Measurements from ENCODE around the gene ADAP1.

The ADAP1 gene

DNA sequence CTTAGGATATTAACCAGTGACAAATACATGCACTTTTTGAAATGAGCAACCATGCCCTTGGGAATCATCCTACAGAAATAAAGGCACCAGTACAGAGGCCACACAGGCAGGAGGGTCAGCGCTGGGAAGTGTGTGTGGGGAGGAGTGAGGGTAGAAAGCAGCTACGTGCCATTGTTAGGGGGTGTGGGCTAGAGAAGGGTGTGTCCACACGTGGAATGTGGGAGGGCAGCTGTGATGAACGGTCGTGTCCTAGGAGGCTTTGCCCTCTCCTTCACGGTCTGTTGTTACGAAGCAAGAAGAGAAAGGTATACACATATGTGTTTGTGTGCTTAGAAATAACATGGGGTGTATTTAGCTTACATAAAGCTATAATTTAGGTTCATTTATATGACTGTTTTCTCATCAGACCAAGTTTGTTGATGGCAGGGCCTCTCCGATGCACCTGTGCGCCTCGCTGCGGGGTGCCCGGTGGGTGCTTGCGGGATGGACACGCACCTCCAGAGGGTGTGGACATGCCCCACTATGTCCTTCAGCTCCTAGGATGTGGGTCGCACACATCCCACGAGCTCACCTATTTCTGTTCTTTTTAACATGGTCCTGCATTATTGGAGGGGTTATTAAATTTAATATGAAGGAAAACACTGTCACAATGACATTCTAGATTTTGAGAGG lies 95.0 kb downstream of the ADAP1 start:
- no peak overlapping the region for H3K27ac ChIP-seq
- H3K36me3 ChIP-seq (ENCODE audit: control insufficient read depth, insufficient read depth, low read length): no peaks in the 10 kb centered on the region
- no peaks in the 10 kb centered on the region for H3K27me3 ChIP-seq (ENCODE audit: control insufficient read depth, insufficient read depth, low read length)

GRCh38 chr7:857661-858060 lies 96.8 kb downstream of the ADAP1 start:
- Histone ChIP-seq H3K27ac (no peak overlapping the region), H3K4me1 (no peaks in the 10 kb centered on the region), H3K79me2 (peaks cover 10% of the 10 kb centered on the region), H3K4me3 (ENCODE audit: low read depth, low read length) (no peak overlapping the region), H3K27me3 (ENCODE audit: control insufficient read depth, insufficient read depth, low read length) (no peaks in the 10 kb centered on the region), H2AFZ (no peak overlapping the region), H3K36me3 (ENCODE audit: control insufficient read depth, insufficient read depth, low read length) (no peaks in the 10 kb centered on the region), H3K9ac (no peak overlapping the region), H3K4me2 (ENCODE audit: low read length) (no peak overlapping the region), H3K9me3 (ENCODE audit: control insufficient read depth, low read length) (no peaks in the 10 kb centered on the region)
- TF ChIP-seq, protein P1, sequence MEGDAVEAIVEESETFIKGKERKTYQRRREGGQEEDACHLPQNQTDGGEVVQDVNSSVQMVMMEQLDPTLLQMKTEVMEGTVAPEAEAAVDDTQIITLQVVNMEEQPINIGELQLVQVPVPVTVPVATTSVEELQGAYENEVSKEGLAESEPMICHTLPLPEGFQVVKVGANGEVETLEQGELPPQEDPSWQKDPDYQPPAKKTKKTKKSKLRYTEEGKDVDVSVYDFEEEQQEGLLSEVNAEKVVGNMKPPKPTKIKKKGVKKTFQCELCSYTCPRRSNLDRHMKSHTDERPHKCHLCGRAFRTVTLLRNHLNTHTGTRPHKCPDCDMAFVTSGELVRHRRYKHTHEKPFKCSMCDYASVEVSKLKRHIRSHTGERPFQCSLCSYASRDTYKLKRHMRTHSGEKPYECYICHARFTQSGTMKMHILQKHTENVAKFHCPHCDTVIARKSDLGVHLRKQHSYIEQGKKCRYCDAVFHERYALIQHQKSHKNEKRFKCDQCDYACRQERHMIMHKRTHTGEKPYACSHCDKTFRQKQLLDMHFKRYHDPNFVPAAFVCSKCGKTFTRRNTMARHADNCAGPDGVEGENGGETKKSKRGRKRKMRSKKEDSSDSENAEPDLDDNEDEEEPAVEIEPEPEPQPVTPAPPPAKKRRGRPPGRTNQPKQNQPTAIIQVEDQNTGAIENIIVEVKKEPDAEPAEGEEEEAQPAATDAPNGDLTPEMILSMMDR (IDR thresholded peaks at IDR 0.05): no peak

More for the DNA sequence above, 95.0 kb downstream of the ADAP1 start:
- TF ChIP-seq, protein P1 (IDR thresholded peaks at IDR 0.05): no peak
- no peak overlapping the region for H3K4me2 ChIP-seq (ENCODE audit: low read length)
- H3K4me1 ChIP-seq: no peaks in the 10 kb centered on the region
- no peak overlapping the region for H3K4me3 ChIP-seq (ENCODE audit: low read depth, low read length)
- no peak overlapping the region for H2AFZ ChIP-seq
- no peaks in the 10 kb centered on the region for H3K9me3 ChIP-seq (ENCODE audit: control insufficient read depth, low read length)
- H3K9ac ChIP-seq: no peak overlapping the region
- H3K79me2 ChIP-seq: peaks cover 10% of the 10 kb centered on the region

DNA sequence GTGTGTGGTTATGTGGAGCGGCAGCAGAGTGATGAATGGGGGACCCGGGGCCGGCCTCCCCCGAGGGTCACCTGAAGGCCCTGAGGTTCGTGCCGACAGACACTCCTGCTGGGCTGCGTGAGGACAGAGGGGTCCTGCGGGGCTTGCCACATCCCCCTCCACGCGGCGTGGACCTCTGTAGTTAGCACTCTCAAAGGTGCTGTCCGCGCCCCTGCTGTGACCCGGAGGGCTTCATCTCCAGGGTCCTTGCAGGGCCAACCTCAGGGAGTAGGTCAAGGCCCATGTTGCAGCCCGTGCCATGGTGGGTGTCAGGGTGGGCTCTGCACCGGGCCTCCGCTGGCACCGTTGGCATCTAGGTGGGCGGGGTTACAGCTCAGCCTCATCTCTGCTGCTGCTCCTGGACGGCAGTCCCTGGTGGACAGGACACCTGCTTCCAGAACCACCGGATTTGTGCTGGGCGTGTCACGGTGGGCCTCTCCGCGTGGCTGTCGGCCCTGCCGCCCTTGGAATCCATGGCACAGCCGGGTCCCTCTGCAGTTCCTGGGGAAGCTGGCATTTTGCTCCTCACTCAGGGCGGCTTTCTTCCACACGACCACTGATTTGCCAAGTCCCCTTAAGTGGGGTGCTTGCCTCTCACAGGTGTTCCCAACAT lies 97.9 kb downstream of the ADAP1 start:
- Histone ChIP-seq H3K27ac (no peak overlapping the region), H3K27me3 (ENCODE audit: control insufficient read depth, insufficient read depth, low read length) (no peaks in the 10 kb centered on the region), H3K4me1 (no peaks in the 10 kb centered on the region), H3K79me2 (peaks cover 15% of the 10 kb centered on the region), H2AFZ (no peak overlapping the region), H3K9me3 (ENCODE audit: control insufficient read depth, low read length) (no peaks in the 10 kb centered on the region), H3K9ac (no peak overlapping the region), H3K4me2 (ENCODE audit: low read length) (no peak overlapping the region), H3K4me3 (ENCODE audit: low read depth, low read length) (no peak overlapping the region), H3K36me3 (ENCODE audit: control insufficient read depth, insufficient read depth, low read length) (no peaks in the 10 kb centered on the region)
- TF ChIP-seq, protein P1 (IDR thresholded peaks at IDR 0.05): no peak

DNA sequence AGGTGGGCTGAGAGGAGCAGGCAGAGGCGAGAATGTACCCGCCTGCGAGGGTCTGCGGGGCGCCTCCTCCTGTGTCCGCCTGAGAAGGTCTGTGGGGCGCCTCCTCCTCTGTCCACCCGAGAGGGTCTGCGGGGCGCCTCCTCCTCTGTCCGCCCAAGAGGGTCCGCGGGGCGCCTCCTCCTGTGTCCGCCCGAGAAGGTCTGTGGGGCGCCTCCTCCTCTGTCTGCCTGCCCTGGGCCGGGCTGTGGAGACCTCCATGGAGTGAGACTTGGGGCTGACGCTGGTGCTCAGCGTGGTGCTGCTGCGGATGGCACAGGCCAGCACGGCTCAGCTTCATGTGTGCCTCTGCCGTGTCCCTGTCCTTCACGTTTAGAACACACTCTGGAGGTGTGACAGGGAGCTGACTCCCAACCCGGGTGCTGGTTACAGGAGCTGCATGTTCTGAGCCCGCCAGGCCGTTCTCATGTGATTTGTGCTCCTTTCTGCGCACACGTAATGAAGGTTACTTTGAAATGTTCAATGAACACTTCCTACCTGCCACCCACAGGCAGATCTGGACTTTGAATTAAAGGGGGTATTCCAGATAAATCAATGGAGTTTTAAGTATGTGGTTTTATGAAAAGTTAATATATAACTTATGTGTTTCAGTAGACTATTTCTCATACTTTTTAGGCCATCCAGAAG lies 98.7 kb downstream of the ADAP1 start:
- Histone ChIP-seq H3K36me3 (ENCODE audit: control insufficient read depth, insufficient read depth, low read length) (no peaks in the 10 kb centered on the region), H3K79me2 (peaks cover 15% of the 10 kb centered on the region), H3K4me1 (no peaks in the 10 kb centered on the region), H3K4me3 (ENCODE audit: low read depth, low read length) (no peak overlapping the region), H3K9ac (no peak overlapping the region), H3K9me3 (ENCODE audit: control insufficient read depth, low read length) (no peaks in the 10 kb centered on the region), H3K4me2 (ENCODE audit: low read length) (no peak overlapping the region), H3K27me3 (ENCODE audit: control insufficient read depth, insufficient read depth, low read length) (no peaks in the 10 kb centered on the region), H3K27ac (no peak overlapping the region), H2AFZ (no peak overlapping the region)
- TF ChIP-seq, protein P1 (IDR thresholded peaks at IDR 0.05): no peak

All from parathyroid adenoma (tissue), 2 donors.